ENCODE measurements around the gene RTL3.
"Not testable (repeated sequence)": the region's sequence is repeated elsewhere in the genome, so short reads cannot be mapped to it uniquely, and the experiment has no call there.

Gene RTL3

GRCh38 chrX:78650906-78651437 is 8.2 kb downstream of the RTL3 start:
- TF ChIP-seq POLR2A (IDR thresholded peaks at IDR 0.05; ENCODE audit: low read depth, low read length), result no peak
- FAIRE-seq (peak; percentile 71), DNase-seq (ENCODE audit: insufficient read length, low spot score) (no peak)

GRCh38 chrX:78643874-78644273 is 15.3 kb downstream of the RTL3 start:
- TF ChIP-seq POLR2A (IDR thresholded peaks at IDR 0.05; ENCODE audit: low read depth, low read length), result no peak
- DNase-seq (ENCODE audit: insufficient read length, low spot score) (no peak), FAIRE-seq (no peak)

- DNase-seq (ENCODE audit: insufficient read length, low spot score) (no peak), FAIRE-seq (no peak)
- TF ChIP-seq POLR2A (IDR thresholded peaks at IDR 0.05; ENCODE audit: low read depth, low read length), result no peak
Observed at GRCh38 chrX:78643096-78643495, 16.0 kb downstream of the RTL3 start.

- not testable (repeated sequence) for FAIRE-seq; DNase-seq (ENCODE audit: insufficient read length, low spot score)
Observed at GRCh38 chrX:78636096-78636495, 23.0 kb downstream of the RTL3 start.

- DNase-seq (ENCODE audit: insufficient read length, low spot score) (no peak), FAIRE-seq (no peak)
- no peak for TF ChIP-seq POLR2A (IDR thresholded peaks at IDR 0.05; ENCODE audit: low read depth, low read length)
Observed at GRCh38 chrX:78624962-78625909, 33.9 kb downstream of the RTL3 start.

GRCh38 chrX:78624426-78624825 is 34.7 kb downstream of the RTL3 start:
- no peak for TF ChIP-seq POLR2A (IDR thresholded peaks at IDR 0.05; ENCODE audit: low read depth, low read length)
- DNase-seq (ENCODE audit: insufficient read length, low spot score) (no peak), FAIRE-seq (no peak)

- TF ChIP-seq POLR2A (IDR thresholded peaks at IDR 0.05; ENCODE audit: low read depth, low read length), result no peak
- no peak for DNase-seq (ENCODE audit: insufficient read length, low spot score)
- FAIRE-seq, result no peak
Observed at GRCh38 chrX:78622831-78623230, 36.3 kb downstream of the RTL3 start.

- no peak for TF ChIP-seq POLR2A (IDR thresholded peaks at IDR 0.05; ENCODE audit: low read depth, low read length)
- DNase-seq (ENCODE audit: insufficient read length, low spot score) (no peak), FAIRE-seq (no peak)
Observed at GRCh38 chrX:78619834-78620233, 39.3 kb downstream of the RTL3 start.

- FAIRE-seq (no peak), DNase-seq (ENCODE audit: insufficient read length, low spot score) (no peak)
- TF ChIP-seq POLR2A (IDR thresholded peaks at IDR 0.05; ENCODE audit: low read depth, low read length), result no peak
Observed at GRCh38 chrX:78618987-78619386, 40.1 kb downstream of the RTL3 start.

GRCh38 chrX:78614264-78614663 is 44.9 kb downstream of the RTL3 start:
- DNase-seq (ENCODE audit: insufficient read length, low spot score) (no peak), FAIRE-seq (no peak)
- TF ChIP-seq POLR2A (IDR thresholded peaks at IDR 0.05; ENCODE audit: low read depth, low read length), result no peak
